NCI-H524 (cell line): ENCODE measurements around the gene KCNJ5.
A peak's percentile ranks its signal among the peaks of the same experiment; 100 is the strongest.

ENCODE experiments used
- DNase-seq, 2 experiments: peaks; one replicate each; lab custom pipeline; 2025; lab: John Stamatoyannopoulos, UW

Gene KCNJ5

DNA sequence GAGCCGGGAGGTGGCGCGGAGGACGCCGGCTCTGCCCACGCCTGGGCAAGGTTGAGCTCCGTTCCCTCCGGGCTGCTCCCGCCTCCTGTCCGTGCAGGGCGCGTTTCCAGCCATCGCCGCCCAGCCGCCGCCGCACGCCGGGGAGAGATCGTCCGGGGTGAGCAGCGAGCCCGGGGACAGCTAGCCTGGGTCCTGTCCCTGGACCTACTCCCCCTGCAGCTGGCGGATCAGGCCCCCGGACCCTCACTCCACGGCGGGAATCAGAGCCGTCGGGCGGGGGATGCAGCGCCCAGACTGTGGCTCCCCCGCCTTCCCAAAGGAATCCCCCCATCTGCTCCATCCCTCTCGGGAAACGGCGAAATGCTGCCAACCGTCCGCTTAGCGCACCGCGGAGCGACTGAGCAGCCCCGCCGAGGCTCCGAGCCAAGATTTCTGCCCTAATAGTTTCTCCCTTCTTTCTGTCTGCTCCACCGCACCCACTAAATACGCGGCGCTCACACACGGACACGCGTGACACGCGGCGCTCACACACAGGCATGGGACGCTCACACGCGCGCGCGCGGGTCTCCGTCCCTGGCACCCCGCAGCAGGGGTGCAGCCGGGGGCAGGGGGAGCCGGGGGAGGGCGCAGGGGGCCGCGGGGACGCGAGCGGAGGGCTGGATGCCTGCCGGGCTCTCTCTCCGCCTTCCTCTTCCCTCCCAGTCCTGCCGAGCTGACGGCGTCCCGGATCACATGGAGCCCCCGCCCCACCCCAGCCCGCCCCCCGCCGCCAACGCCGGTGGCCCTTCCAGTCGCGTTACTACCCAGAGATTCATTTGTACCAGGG, at the start of gene KCNJ5:
KCNJ5 (plus strand) TSS at position 814 of the 826 bp plus-strand sequence. CDS start 19,918 bp downstream, outside the sequence.
- DNase-seq = peak; percentile 30 to 55

DNA sequence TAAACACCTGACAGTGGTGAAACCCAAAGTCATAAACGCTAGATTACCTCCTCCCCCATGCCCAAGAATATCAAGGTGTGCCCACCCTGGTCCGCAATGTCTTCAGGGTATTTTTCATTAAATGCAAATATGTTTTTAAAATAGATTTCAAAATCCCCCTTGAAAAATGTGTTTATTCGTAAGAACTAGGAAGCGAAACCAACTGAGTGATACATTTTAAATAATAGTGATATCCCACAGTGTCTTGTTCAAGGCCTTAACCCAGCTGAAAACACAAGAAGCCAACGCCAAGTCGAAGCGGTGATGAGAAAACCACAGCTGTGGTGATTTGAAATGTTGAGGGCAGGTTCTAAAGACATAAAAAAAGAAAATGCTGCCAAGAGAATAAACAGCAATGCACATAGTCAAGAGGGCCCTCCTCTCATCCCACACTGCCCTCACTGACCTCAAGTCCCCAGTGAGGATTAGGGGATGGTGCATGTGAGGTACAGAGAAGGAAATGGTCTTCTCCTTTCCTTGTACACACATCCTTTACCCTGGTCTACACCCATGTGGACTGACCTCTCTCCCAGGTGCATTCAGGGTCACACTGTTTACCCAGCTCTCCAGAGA, 49.6 kb upstream of the KCNJ5 start:
- no peak for DNase-seq

DNA sequence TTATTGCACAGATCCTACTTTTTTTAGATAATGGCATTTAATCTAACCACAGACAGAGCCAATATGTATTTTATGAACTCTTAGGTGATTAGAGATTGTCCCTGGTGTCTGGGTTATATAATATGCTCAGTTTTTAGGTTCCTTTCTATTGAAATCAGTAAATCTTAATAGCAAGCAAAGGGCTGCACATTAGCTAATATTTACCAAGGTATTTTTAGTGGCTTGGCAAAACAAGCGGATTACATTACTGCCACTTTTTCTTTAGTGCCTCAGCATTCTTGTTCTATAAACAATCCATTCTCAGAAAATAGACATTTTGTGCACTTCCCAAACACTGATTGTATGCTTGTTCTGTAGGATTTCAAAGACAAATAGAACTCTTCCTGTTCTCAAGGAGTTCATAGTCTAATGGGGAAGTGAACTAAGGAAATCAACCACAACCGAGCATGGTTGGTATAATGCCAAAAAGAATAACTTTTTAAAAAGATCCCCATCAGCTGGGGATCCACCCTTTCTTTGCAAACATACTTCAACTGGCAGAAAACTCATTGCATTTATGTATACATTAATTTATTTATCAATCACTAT, 47.9 kb upstream of the KCNJ5 start:
- DNase-seq = no peak

DNA sequence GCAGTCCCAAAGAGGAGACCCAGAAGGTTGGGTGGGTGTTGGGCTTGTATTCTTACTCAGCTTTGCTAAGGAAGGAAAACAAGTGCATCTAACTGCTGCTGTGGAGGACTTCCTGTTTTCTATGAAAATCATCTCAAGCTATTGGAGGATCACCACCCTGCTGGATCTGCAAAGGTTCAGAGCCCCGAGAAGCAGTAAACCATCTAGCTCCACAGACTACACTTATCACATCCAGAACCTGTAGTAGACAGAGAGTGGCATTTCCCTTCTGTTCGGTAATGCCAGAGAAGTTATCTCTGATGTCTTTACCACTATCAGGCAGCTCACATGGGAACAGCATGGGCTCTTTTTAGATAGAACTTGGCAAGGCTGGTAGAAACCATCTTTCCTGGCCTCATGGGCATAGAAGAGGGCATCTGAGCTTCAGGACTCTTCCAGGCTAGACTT, 45.8 kb upstream of the KCNJ5 start:
- DNase-seq = no peak

DNA sequence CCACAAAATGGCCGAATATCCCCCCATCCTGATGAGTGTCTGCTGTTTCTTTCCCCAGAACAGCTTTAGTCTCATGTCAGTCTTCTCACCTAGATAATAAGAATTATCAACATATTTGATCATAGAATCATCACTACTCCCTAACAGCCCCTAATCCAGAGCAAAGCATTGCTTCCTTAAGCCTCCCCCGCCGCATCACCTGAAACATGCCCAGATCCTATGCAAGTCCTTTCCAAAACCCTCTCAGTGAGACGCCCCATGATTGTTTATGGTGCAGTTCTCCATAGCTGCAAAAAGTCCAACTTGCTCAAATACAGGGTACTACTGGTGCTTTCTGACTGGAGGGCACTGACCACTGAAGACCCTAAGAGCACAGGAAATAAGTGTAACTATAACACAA, 44.2 kb upstream of the KCNJ5 start:
- no peak for DNase-seq

DNA sequence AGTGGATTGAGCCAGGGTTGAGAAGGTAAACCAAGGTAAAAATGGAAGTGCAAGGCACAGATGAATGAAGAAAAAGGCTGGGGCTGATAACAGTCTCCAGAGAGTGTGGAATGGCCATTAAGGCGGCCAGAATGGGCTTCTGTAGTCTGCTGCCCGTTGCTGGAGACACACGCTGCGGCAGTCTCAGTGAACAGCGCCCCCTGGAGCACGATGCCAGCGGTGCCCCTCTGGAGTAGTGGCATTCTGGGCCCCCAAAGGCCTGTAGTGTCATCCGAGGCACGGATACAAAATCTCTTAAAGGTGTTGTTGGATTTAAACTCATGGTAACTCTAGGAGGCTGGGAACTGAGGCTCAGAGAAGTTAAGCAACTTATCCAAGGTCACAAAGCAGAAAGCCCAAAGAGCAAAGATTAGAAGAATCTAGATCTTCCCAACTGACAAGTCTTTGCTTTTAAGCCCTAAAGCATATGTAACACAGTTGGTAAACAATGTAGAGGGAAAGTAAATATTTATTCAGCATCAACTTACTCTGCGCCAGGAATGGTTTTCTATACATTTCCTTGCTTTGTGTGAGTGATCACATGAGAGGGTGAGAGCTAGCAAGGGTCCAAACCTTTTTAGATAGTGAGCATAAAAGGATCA, 42.2 kb upstream of the KCNJ5 start:
- DNase-seq = peak in 1 of 2 experiments; percentile 35

DNA sequence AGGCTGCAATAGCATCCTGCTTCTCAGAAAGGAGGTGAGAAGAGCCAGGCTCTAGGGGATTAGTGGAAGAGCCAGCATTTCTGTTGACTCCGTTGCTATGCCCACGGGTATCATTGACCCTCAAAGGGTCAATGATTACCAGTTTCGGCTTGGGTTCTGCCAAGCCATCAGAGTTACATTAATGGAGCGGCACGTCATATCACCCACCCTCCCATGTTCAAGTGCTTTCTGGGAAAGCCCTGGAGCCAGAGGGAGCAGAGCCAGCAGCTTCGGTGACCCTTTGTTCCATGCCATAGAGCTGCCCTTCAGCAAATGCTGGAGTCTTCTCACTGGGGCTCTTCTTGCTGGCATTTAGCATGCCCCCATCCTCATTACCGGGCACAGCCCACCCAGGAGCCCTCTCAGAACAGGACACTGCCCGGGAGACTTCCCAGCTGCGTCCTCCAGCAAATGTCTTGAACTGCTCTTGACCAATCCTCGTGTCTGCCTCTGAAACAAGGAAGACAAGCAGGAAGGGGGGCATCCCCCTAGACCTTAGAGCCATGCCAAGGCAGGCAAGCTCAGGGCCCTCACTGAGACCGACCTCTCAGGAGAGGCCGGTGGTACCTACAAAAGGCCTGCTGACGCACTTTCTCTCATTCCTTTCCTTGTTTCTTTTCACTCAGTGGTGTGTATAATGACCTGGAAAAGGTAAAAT, 38.7 kb upstream of the KCNJ5 start:
- no peak for DNase-seq

DNA sequence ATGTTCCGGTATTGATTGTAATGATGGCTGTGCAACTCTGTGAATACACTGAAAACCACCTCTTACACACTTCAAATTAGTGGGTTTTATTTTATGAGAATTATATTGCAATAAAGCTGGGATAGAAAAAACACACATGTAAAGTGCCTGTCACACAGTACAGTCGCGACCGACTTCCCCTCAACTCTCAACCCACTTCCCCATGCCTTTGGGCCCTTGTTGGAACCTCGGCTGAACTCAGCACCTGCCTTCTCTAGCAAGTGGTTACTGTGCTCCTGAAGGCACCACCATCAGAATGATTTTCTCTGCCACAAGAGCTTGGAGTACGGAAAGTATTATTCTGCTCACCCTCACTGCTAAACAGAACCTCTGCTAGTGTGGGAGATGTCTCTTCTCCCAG, 37.6 kb upstream of the KCNJ5 start:
- no peak for DNase-seq

DNA sequence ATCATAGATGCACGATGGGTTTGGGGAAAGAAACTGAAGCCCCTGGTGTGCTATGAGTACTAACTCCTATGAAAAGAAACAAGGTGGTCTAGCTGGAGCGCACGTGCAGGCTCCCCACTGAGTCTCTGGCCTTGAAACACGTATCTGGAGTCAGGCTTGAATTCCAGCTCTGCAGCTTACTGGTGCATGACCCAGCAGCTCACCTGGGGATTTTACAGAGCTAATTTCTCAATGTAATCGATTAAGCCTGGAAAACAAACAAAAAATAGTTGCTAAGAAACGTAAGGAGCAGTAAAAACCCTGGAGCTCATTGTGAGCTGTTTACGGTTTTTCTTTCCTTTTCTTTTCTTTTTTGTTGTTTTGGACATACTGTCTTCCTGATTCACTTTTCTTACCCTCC, 36.3 kb upstream of the KCNJ5 start:
- no peak for DNase-seq

DNA sequence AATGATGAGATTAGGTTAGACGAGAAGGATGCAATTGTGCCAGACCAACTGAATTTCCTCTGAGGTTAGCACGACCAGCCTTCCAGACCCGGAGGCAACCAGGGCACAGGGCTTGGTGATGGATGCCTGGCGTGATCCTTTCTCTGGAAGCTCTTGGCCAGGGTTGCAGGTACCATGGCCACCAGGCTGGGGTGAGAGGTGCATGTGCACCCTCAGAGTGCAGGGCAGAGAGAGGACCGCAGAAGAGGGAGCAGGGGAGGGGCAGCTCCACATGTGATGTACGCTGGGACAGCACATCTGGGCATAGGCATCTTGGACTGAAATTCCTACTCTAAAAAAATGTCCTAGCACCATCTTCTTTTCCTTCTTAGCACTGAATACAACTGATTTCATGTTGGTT, 34.9 kb upstream of the KCNJ5 start:
- no peak for DNase-seq

DNA sequence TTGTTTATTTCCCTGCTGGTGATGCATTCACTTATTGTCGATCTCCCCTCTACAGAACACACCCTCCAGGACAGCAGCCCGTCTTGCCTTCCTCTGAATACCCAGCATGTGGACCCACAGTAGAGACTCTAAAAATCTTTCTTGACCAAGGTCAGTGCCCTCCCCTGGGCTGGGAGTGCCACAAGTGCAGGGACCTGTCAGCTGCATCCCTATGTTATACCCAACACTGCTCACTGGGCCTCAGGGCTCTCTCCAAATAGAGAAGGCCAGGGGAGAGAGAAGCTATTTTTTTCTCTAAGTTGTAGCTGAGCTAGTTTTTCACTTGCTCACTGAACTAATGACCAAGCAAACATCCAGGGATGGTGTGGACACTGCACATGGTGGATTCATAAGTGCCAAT, 33.8 kb upstream of the KCNJ5 start:
- DNase-seq = no peak

DNA sequence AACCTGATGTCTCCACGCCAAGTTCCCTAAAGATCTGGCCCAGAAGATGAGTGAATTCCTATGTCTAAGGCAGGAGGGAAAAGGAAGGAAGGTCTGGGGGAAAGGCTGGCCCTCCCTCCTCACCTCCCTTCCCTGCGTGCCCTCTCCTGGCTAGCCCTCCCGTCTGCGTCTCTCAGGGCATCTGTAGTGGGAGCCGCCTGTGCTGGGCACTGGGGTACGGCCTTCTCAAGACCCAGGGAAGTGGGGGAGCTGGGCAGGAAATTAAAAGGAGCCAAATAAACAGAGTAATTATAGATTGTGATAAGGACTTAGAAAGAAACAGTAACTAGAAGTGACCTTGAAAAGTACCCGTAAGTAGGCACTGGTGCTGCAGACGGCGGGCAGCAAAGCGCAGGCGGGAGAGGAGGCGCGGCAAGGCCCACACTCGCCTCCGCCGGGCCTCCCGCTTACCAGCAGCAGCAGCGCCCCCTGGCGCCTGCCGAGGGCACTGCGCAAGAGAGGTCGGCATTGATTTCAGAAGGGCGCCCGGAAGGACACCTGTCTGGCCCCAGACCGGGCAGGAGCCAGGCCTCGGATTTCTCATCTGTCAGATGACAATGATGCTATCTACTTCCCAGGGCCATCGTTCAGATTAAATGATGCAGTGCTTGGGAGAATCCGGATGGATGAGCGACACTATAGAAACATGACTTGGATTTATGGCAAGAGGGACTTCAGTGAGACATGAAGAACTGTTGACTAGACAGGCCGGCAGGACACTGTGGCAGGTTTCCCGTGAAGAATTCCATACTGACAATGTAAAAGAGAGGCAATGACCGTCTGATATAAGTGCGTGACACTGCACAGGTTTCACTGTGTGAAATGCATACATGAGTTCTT, 31.4 kb upstream of the KCNJ5 start:
- no peak for DNase-seq

DNA sequence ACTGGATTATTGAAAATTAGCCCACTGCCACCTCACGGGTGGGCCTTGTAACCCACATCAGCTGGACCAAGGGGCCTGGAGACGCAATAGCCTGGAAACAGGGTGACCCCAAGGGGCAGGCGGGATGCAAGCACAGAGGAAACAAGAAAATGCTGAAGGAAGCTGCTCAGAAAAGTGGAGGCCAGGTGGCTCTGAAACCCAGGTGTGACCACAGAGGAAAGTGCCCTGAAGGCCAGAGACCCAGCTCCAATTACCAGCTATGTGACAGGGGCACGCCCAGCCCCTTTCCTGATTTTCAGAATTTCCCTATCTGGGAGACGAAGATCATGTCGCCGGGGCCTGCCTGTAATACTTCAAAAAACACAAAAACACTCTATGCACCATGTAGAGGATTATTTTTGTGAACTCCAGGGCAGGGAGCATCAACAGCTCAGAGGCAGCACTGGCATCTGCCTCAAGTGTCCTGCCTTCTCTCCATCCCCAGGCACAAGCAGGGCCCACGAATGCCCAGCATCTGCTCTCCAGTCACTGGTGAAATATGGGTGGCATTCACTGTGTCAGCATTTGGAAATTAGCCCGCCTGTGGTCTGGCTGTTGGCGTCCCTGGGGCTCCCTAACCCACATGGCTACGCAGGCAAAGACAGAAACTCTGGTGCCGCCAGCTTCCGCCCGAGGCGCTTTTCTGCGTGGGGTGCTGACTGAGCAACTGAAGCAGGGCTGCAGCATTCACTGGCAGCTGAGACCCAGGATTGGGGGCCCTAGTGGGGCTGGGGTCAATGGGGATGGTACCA, 30.4 kb upstream of the KCNJ5 start:
- no peak for DNase-seq

DNA sequence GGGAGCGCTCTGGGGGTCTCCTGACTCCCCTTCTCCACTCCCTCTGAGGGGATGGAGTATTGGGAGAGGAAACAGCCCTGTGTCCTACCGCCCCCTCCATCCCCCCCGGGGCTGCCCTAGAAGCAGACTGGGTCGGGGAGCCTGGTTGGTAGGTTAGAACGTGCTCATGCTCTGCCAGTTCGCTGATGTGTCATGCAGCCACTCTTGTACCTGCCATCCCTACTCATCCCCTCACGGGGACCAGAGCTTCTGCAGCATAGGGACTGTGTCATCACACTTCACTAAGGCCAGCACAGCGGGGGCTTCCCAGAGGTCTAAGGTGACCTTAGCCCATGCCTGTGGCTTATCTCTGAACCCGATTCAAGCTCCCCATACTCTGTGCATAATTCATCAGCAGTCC, 28.8 kb upstream of the KCNJ5 start:
- no peak for DNase-seq

DNA sequence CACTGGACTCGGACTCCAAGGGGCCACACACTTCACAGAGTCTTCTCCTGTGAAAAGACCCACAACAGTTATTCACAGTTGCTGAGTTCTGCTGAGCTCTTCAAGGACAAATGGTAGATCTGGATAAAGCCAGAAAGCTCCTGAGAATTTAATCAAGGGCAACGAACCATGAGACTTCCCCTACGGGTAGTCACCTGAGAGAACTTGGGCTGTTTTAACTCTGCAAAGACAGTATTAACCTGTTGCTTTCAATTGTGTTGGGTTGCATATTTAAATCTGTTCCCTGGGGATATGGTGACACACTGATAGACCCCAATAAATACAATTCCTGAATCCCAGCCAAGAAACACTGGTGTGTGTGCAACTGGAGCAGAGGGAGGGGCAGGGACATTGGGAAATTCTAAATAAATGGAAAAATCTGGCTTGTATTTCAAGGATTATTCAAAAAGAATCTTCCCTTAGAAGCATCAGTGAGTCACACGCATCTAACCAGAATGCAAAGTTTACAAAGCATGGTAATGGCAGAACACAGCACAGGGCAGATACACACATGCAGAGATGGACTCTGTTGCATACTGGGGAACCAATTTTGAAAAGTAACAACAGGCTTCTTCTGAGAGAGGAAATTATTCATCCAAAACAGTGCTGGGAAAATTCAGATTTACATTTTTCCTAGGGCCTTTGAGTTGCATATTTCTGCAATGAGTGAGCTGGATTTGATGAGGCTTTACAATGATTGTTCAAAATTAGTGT, 28.1 kb upstream of the KCNJ5 start:
- no peak for DNase-seq

DNA sequence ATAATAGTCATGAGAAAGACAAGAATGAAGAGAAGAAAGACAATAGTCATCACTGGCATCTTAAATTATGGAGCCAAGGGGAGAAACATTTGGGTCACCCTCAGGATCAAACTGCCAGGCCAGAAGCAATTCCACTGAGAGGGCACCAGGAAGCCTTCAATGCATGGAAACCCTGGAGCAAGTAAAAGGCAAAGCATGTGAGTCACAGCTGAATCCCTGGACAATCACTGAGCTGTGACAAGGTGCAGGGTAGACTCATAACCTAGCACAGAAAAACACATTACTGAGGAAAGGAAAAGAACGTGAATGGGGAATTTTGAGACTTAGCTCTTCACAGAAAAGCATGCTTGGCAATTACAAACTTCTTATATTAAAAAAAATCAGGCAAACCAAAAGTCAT, 25.7 kb upstream of the KCNJ5 start:
- no peak for DNase-seq

DNA sequence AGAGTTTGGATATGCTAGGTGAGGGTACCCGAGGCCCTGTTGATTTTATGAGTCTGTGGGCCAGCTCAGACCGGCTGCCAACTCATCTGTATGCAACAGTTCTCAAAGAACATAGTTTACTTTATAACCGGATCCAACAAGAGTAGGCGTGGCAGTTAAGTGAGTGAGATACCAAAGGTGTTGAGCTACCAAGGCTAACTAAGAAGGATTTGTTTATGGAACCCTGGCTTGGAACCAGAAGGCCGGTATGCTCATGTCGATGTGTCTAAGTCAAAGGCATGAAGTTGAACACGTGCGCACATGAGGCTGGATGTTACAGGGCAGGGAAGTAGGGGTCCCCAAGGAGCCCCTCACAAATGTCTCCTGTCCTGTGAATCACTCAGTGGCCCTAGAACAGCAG, 23.9 kb upstream of the KCNJ5 start, which contains the start of gene KCNJ1:
KCNJ1 (minus strand) TSS at position 20 of the 400 bp plus-strand sequence. CDS start 27,053 bp downstream, outside the sequence.
- no peak for DNase-seq

DNA sequence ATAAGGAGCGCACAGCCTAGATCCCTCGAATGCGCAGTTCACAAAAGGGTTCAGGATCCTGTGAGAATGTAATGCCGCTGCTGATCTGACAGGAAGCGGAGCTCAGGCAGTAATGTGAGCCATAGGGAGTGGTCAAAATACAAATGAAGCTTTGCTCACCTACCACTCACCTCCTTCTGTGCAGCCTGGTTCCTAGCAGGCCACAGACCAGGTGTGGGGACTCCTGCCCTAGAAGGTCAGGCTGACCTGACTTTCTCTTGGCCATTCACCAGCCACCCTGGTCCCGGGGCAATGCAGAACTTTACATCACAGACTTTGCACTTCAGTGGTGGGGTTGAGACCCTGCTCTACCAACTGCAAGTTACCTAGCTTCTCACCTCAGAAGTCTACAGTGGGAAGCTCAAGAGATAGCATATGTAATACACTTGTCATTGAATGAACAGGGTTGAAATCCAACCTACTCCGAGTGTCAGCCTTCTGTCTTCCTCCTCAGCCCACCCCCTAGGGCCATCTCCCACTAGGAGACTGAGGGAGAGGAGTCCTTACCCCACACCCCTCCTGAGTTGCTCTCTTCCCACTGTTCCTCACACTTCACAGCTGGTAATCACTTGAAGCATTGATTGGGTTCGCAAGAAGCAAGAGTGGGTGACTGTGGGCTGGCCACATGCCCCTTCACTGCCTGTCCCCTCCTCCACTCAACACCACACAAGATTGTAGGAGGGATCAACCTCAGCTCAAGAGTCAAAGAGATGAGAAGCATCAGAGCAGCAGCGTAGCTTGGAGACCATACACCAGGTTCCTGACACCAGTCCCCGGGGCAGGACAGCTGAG, 22.1 kb upstream of the KCNJ5 start:
- no peak for DNase-seq
